Measurements from ENCODE around the gene PRRT4.

DNA sequence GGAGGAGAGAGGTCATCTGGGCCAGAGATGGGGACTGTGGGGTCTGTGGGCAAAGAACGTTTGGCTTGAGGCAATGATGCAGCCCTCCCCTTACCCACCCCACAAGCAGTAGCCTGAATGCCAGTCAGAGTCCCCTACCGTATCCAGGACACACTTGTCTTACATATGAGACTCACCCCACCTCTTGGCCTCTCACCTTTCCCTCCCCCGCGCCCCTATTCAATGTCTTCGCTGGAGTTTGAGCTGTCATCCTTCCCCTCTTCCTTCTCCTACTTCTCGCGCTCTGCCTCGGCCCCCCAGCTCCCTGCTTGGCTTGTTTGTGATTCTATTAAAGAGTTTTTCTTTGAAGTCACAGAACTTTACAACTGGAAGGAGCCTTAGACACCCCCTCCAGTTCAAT is 8.9 kb downstream of the PRRT4 start:
- no peak for TF ChIP-seq PPARA (CRISPR knock-in tag; IDR thresholded peaks at IDR 0.05; ENCODE audit: borderline replicate concordance)
- no peak for TF ChIP-seq ZFP3 (CRISPR knock-in tag; IDR thresholded peaks at IDR 0.05)
- no peak for TF ChIP-seq ZNF8 (CRISPR knock-in tag; IDR thresholded peaks at IDR 0.05)
- TF ChIP-seq, protein P1, sequence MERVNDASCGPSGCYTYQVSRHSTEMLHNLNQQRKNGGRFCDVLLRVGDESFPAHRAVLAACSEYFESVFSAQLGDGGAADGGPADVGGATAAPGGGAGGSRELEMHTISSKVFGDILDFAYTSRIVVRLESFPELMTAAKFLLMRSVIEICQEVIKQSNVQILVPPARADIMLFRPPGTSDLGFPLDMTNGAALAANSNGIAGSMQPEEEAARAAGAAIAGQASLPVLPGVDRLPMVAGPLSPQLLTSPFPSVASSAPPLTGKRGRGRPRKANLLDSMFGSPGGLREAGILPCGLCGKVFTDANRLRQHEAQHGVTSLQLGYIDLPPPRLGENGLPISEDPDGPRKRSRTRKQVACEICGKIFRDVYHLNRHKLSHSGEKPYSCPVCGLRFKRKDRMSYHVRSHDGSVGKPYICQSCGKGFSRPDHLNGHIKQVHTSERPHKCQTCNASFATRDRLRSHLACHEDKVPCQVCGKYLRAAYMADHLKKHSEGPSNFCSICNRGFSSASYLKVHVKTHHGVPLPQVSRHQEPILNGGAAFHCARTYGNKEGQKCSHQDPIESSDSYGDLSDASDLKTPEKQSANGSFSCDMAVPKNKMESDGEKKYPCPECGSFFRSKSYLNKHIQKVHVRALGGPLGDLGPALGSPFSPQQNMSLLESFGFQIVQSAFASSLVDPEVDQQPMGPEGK (CRISPR knock-in tag; IDR thresholded peaks at IDR 0.05; ENCODE audit: borderline replicate concordance): no peak
- no peak for TF ChIP-seq RARB (CRISPR knock-in tag; IDR thresholded peaks at IDR 0.05)
- TF ChIP-seq, protein P2, sequence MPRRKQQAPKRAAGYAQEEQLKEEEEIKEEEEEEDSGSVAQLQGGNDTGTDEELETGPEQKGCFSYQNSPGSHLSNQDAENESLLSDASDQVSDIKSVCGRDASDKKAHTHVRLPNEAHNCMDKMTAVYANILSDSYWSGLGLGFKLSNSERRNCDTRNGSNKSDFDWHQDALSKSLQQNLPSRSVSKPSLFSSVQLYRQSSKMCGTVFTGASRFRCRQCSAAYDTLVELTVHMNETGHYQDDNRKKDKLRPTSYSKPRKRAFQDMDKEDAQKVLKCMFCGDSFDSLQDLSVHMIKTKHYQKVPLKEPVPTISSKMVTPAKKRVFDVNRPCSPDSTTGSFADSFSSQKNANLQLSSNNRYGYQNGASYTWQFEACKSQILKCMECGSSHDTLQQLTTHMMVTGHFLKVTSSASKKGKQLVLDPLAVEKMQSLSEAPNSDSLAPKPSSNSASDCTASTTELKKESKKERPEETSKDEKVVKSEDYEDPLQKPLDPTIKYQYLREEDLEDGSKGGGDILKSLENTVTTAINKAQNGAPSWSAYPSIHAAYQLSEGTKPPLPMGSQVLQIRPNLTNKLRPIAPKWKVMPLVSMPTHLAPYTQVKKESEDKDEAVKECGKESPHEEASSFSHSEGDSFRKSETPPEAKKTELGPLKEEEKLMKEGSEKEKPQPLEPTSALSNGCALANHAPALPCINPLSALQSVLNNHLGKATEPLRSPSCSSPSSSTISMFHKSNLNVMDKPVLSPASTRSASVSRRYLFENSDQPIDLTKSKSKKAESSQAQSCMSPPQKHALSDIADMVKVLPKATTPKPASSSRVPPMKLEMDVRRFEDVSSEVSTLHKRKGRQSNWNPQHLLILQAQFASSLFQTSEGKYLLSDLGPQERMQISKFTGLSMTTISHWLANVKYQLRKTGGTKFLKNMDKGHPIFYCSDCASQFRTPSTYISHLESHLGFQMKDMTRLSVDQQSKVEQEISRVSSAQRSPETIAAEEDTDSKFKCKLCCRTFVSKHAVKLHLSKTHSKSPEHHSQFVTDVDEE (CRISPR knock-in tag; IDR thresholded peaks at IDR 0.05): no peak
- TF ChIP-seq ZFP30 (CRISPR knock-in tag; IDR thresholded peaks at IDR 0.05): no peak
- TF ChIP-seq ZNF70 (CRISPR knock-in tag; IDR thresholded peaks at IDR 0.05): no peak
- TF ChIP-seq BACH2 (CRISPR knock-in tag; IDR thresholded peaks at IDR 0.05; ENCODE audit: borderline replicate concordance): no peak
- no peak for TF ChIP-seq ISL1 (CRISPR knock-in tag; IDR thresholded peaks at IDR 0.05)
- no peak for TF ChIP-seq OSR1 (CRISPR knock-in tag; IDR thresholded peaks at IDR 0.05)
- TF ChIP-seq ARNTL (CRISPR knock-in tag; IDR thresholded peaks at IDR 0.05; ENCODE audit: borderline replicate concordance, low read depth): no peak
- TF ChIP-seq, protein P3, sequence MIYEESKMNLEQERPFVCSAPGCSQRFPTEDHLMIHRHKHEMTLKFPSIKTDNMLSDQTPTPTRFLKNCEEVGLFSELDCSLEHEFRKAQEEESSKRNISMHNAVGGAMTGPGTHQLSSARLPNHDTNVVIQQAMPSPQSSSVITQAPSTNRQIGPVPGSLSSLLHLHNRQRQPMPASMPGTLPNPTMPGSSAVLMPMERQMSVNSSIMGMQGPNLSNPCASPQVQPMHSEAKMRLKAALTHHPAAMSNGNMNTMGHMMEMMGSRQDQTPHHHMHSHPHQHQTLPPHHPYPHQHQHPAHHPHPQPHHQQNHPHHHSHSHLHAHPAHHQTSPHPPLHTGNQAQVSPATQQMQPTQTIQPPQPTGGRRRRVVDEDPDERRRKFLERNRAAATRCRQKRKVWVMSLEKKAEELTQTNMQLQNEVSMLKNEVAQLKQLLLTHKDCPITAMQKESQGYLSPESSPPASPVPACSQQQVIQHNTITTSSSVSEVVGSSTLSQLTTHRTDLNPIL (CRISPR knock-in tag; IDR thresholded peaks at IDR 0.05; ENCODE audit: low read depth): no peak

All from SK-N-SH treated with all-trans-retinoic acid at 6 μM for 48 hours (cell line).